GM06990 (cell line): ENCODE results near the gene PARS2.
A peak's percentile ranks its signal among the peaks of the same experiment; 100 is the strongest.

Experiments used
- DNase-seq: peaks from one replicate; pipeline ENCODE4 v3.0.0-alpha.2; 2011; ENCODE audit not compliant: insufficient read length; ENCODE audit errors: extremely low read depth
- H3K27me3 ChIP-seq: replicated peaks from 2 replicates; pipeline ENCODE4 v1.6.0; 2011; ENCODE audit warnings: low read length; ENCODE audit not compliant: control insufficient read depth, insufficient read depth
- H3K36me3 ChIP-seq: 2 replicates; pipeline ENCODE4 v1.5.1; 2011; ENCODE audit warnings: low read length; ENCODE audit not compliant: control insufficient read depth, insufficient read depth
- H3K4me3 ChIP-seq: replicated peaks from 2 replicates; pipeline ENCODE4 v1.5.1; 2011; ENCODE audit warnings: low read depth, mild to moderate bottlenecking, control low read depth, low read length
- CTCF ChIP-seq: IDR thresholded peaks from 2 replicates; pipeline ENCODE4 v1.5.1; 2011; ENCODE audit warnings: low read length, control low read depth, mild to moderate bottlenecking, inconsistent platforms; ENCODE audit not compliant: insufficient read depth, poor library complexity, severe bottlenecking

Gene PARS2

GRCh38 chr1:54791880-54792522, 27.7 kb upstream of the PARS2 start:
- TF ChIP-seq CTCF = peak; percentile 73
- no peak for DNase-seq
- Histone ChIP-seq H3K4me3 (no peak overlapping the region), H3K36me3 (no peaks in the 10 kb centered on the region), H3K27me3 (no peaks in the 10 kb centered on the region)

GRCh38 chr1:54788459-54788858, 24.1 kb upstream of the PARS2 start:
- no peak for TF ChIP-seq CTCF
- no peak for DNase-seq

GRCh38 chr1:54787604-54788003, 23.3 kb upstream of the PARS2 start:
- no peak for TF ChIP-seq CTCF
- H3K27me3 ChIP-seq = no peaks in the 10 kb centered on the region
- no peak overlapping the region for H3K4me3 ChIP-seq
- DNase-seq = no peak
- no peaks in the 10 kb centered on the region for H3K36me3 ChIP-seq

More at GRCh38 chr1:54788459-54788858, 24.1 kb upstream of the PARS2 start:
- no peak overlapping the region for H3K4me3 ChIP-seq
- no peaks in the 10 kb centered on the region for H3K36me3 ChIP-seq
- no peaks in the 10 kb centered on the region for H3K27me3 ChIP-seq

- no peak for DNase-seq
- no peaks in the 10 kb centered on the region for H3K36me3 ChIP-seq
- no peak overlapping the region for H3K4me3 ChIP-seq
- no peak for TF ChIP-seq CTCF
- no peaks in the 10 kb centered on the region for H3K27me3 ChIP-seq
Measured at GRCh38 chr1:54786778-54787177, 22.5 kb upstream of the PARS2 start.

- no peak for DNase-seq
- Histone ChIP-seq H3K4me3 (no peak overlapping the region), H3K36me3 (no peaks in the 10 kb centered on the region), H3K27me3 (no peaks in the 10 kb centered on the region)
- TF ChIP-seq CTCF = no peak
Measured at GRCh38 chr1:54784066-54784465, 19.7 kb upstream of the PARS2 start.

GRCh38 chr1:54782588-54782987, 18.3 kb upstream of the PARS2 start:
- no peak overlapping the region for H3K4me3 ChIP-seq
- no peak for DNase-seq
- no peak for TF ChIP-seq CTCF
- H3K27me3 ChIP-seq = no peaks in the 10 kb centered on the region
- no peaks in the 10 kb centered on the region for H3K36me3 ChIP-seq
